H1 (cell line): ENCODE results near the gene ARRB1. TPM values are rescaled to one million over a fixed set of nuclear protein-coding genes. Genes with fewer than 3 reads are reported as not detected.

Experiments
- CTCF ChIA-PET: fragments of 300-600 bp; sonication (Branson Sonifier 250); formaldehyde crosslinking; loops from one replicate; lab custom pipeline; 2021; ENCODE audit not compliant: partially characterized antibody; lab: Charles Lee
- POLR2A ChIA-PET: fragments of 300-600 bp; sonication (Branson Sonifier 250); formaldehyde crosslinking; loops from one replicate; lab custom pipeline; 2021; ENCODE audit warnings: inconsistent platforms; ENCODE audit not compliant: partially characterized antibody; lab: Charles Lee
- DNase-seq, 2 experiments: peaks; one replicate each; pipeline versions ENCODE4 v3.0.0 to v3.0.0-alpha.2; 2010 to 2022; ENCODE audit warnings: low spot score in 2 of 2, low read depth in 1 of 2, mixed read lengths in 1 of 2
- FAIRE-seq: peaks from 2 replicates; lab custom pipeline; 2011; peaks lifted over from hg19 to GRCh38; lab: Jason Lieb, UNC
- H2AFZ ChIP-seq: 2 replicates; pipeline ENCODE4 v1.8.1; 2012; ENCODE audit warnings: low read length, inconsistent platforms
- H2AK5ac ChIP-seq: 2 replicates; pipeline ENCODE4 v1.6.1; 2013; ENCODE audit warnings: low read depth, low read length
- H2BK120ac ChIP-seq: replicated peaks from 2 replicates; pipeline ENCODE3; 2013; ENCODE audit warnings: low read depth, low read length, inconsistent platforms
- H2BK12ac ChIP-seq: 2 replicates; pipeline ENCODE4 v1.6.1; 2013; ENCODE audit warnings: low read depth, low read length
- H2BK15ac ChIP-seq: 2 replicates; pipeline ENCODE4 v1.6.1; 2013; ENCODE audit warnings: low read length
- H2BK20ac ChIP-seq: 2 replicates; pipeline ENCODE4 v1.6.1; 2013; ENCODE audit warnings: low read length
- H2BK5ac ChIP-seq: 2 replicates; pipeline ENCODE4 v1.6.1; 2013; ENCODE audit warnings: low read depth, low read length
- H3K14ac ChIP-seq: 2 replicates; pipeline ENCODE4 v1.6.1; 2013; ENCODE audit warnings: inconsistent platforms; ENCODE audit not compliant: insufficient read length
- H3K18ac ChIP-seq: 2 replicates; pipeline ENCODE4 v1.6.1; 2013; ENCODE audit warnings: low read length; ENCODE audit errors: extremely low read depth
- H3K23ac ChIP-seq: 2 replicates; pipeline ENCODE4 v1.6.1; 2013; ENCODE audit warnings: inconsistent platforms; ENCODE audit not compliant: insufficient read length
- H3K23me2 ChIP-seq: 2 replicates; pipeline ENCODE4 v1.6.1; 2013; ENCODE audit warnings: low read depth, low read length
- H3K27ac ChIP-seq: 2 replicates; pipeline ENCODE4 v1.6.1; 2011; ENCODE audit warnings: low read depth, low read length, inconsistent platforms
- H3K27me3 ChIP-seq, 4 experiments: replicated peaks in 1 of 4; 1 replicate in 1 of 4; 2 replicates in 3 of 4; pipeline versions ENCODE4 v1.6.1 to v1.8.1; 2011 to 2013; ENCODE audit warnings: low read length in 3 of 4, mild to moderate bottlenecking in 3 of 4, inconsistent platforms in 2 of 4, mixed read lengths in 2 of 4, moderate library complexity in 1 of 4; ENCODE audit not compliant: control insufficient read depth in 3 of 4, insufficient read depth in 3 of 4; ENCODE audit errors: extremely low read depth in 1 of 4
- H3K36me3 ChIP-seq, 4 experiments: 2 replicates each; pipeline versions ENCODE4 v1.6.1 to v1.8.1; 2011 to 2013; ENCODE audit warnings: mild to moderate bottlenecking in 4 of 4, low read length in 3 of 4, moderate library complexity in 2 of 4, control low read depth in 1 of 4, inconsistent platforms in 1 of 4; ENCODE audit not compliant: insufficient read depth in 4 of 4, control insufficient read depth in 2 of 4
- H3K4ac ChIP-seq: replicated peaks from 2 replicates; pipeline ENCODE3; 2013; ENCODE audit warnings: low read length, low read depth, mixed read lengths, inconsistent platforms; ENCODE audit not compliant: insufficient read length
- H3K4me1 ChIP-seq, 4 experiments: replicated peaks in 1 of 4; 1 replicate in 1 of 4; 2 replicates in 3 of 4; pipeline versions ENCODE4 v1.6.1 to v1.8.1; 2011 to 2013; ENCODE audit warnings: low read length in 3 of 4, inconsistent platforms in 2 of 4, mixed read lengths in 1 of 4; ENCODE audit not compliant: insufficient read depth in 4 of 4, control insufficient read depth in 3 of 4
- H3K4me2 ChIP-seq, 2 experiments: 2 replicates each; pipeline versions ENCODE4 v1.6.1 to v1.8.1; 2011 to 2013; ENCODE audit warnings: low read depth in 2 of 2, low read length in 2 of 2, control low read depth in 1 of 2, inconsistent platforms in 1 of 2, mild to moderate bottlenecking in 1 of 2; ENCODE audit not compliant: insufficient read depth in 1 of 2
- H3K4me3 ChIP-seq, 4 experiments: fragments of 200-600, 300-600 bp in 1 of 4; sonication (generic), shearing (Covaris generic), sonication (Bioruptor Twin) in 1 of 4; 2 replicates each; pipeline versions ENCODE4 v1.5.1 to v1.8.1; 2011 to 2016; ENCODE audit warnings: low read length in 4 of 4, low read depth in 3 of 4, control low read depth in 2 of 4, inconsistent platforms in 2 of 4, mild to moderate bottlenecking in 2 of 4, mixed read lengths in 1 of 4, moderate library complexity in 1 of 4; ENCODE audit not compliant: insufficient read depth in 2 of 4; ENCODE audit errors: extremely low read depth in 1 of 4
- H3K56ac ChIP-seq: replicated peaks from 2 replicates; pipeline ENCODE3; 2013; ENCODE audit warnings: low read depth, mild to moderate bottlenecking, mixed read lengths, low read length, inconsistent platforms; ENCODE audit not compliant: insufficient read length
- H3K79me1 ChIP-seq: 2 replicates; pipeline ENCODE4 v1.6.1; 2013; ENCODE audit warnings: low read depth, low read length, control low read depth
- H3K79me2 ChIP-seq, 2 experiments: 2 replicates each; pipeline versions ENCODE4 v1.6.1 to v1.8.1; 2012 to 2013; ENCODE audit warnings: low read length in 2 of 2, mild to moderate bottlenecking in 2 of 2, inconsistent platforms in 1 of 2; ENCODE audit not compliant: insufficient read depth in 2 of 2, control insufficient read depth in 1 of 2
- H3K9ac ChIP-seq, 4 experiments: replicated peaks in 1 of 4; 1 replicate in 1 of 4; 2 replicates in 3 of 4; pipeline versions ENCODE4 v1.6.1 to v1.8.1; 2011 to 2013; ENCODE audit warnings: low read depth in 3 of 4, low read length in 3 of 4, control low read depth in 2 of 4, mild to moderate bottlenecking in 2 of 4, moderate library complexity in 2 of 4, inconsistent platforms in 1 of 4; ENCODE audit errors: extremely low read depth in 1 of 4
- H3K9me3 ChIP-seq, 2 experiments: 2 replicates each; pipeline versions ENCODE4 v1.6.1 to v1.8.1; 2012 to 2013; ENCODE audit warnings: mild to moderate bottlenecking in 2 of 2, moderate library complexity in 2 of 2, control low read depth in 1 of 2, inconsistent platforms in 1 of 2, low read depth in 1 of 2, low read length in 1 of 2, mixed read lengths in 1 of 2; ENCODE audit not compliant: insufficient read depth in 2 of 2
- H4K20me1 ChIP-seq, 2 experiments: replicated peaks in 1 of 2; 2 replicates each; pipeline versions ENCODE3 to v1.8.1; 2011 to 2013; ENCODE audit warnings: inconsistent platforms in 2 of 2, low read length in 2 of 2, mild to moderate bottlenecking in 1 of 2; ENCODE audit not compliant: insufficient read depth in 2 of 2, control insufficient read depth in 1 of 2
- H4K5ac ChIP-seq: 2 replicates; pipeline ENCODE4 v1.6.1; 2013; ENCODE audit warnings: low read length, low read depth, mixed read lengths, inconsistent platforms; ENCODE audit not compliant: insufficient read length
- H4K8ac ChIP-seq: 2 replicates; pipeline ENCODE4 v1.8.0; 2013; ENCODE audit warnings: mild to moderate bottlenecking, moderate library complexity, low read length, inconsistent platforms; ENCODE audit not compliant: insufficient read depth; ENCODE audit errors: extremely low read depth
- H4K91ac ChIP-seq: replicated peaks from 2 replicates; pipeline ENCODE3; 2013; ENCODE audit warnings: low read length, mixed read lengths, inconsistent platforms; ENCODE audit not compliant: insufficient read length
- BRCA1 ChIP-seq: IDR thresholded peaks from 2 replicates; pipeline ENCODE4 v1.6.1; 2012; ENCODE audit warnings: low read depth, low read length, improper control_type of control experiment
- CBX8 ChIP-seq: fragments of 300-800, 300-1000 bp; sonication (generic); IDR thresholded peaks from 2 replicates; pipeline ENCODE4 v1.7.1; 2016; ENCODE audit warnings: low read depth, low read length, borderline replicate concordance
- GABPA ChIP-seq: IDR thresholded peaks from 2 replicates; pipeline ENCODE4 v1.6.1; 2011; ENCODE audit warnings: mild to moderate bottlenecking, low read length, moderate library complexity, borderline replicate concordance; ENCODE audit not compliant: insufficient read depth
- JUND ChIP-seq: IDR thresholded peaks from 2 replicates; pipeline ENCODE4 v1.6.1; 2011; ENCODE audit warnings: mild to moderate bottlenecking, improper control_type of control experiment, low read length
- SIRT6 ChIP-seq: IDR thresholded peaks from one replicate; pipeline ENCODE4 v1.7.1; 2012; ENCODE audit warnings: low read length, inconsistent platforms
- SRF ChIP-seq: IDR thresholded peaks from 2 replicates; pipeline ENCODE4 v1.6.1; 2011; ENCODE audit warnings: mild to moderate bottlenecking, low read depth, low read length, moderate library complexity
- TAF1 ChIP-seq: IDR thresholded peaks from 2 replicates; pipeline ENCODE4 v1.6.1; 2011; ENCODE audit warnings: mild to moderate bottlenecking, low read depth, low read length
- ZNF274 ChIP-seq: IDR thresholded peaks from 2 replicates; pipeline ENCODE4 v1.7.0; 2012; ENCODE audit warnings: low read length, borderline replicate concordance; ENCODE audit errors: extremely low read depth
- WGBS, 2 experiments: shearing (Covaris generic) in 1 of 2; methylation state at CpG; one replicate each; pipeline versions ENCODE4 v1.1.6 to v1.1.7; 2013 to 2015; ENCODE audit warnings: low lambda C conversion rate in 2 of 2, mixed read lengths in 2 of 2, inconsistent platforms in 1 of 2, low coverage in 1 of 2, missing lambda C conversion rate in 1 of 2; ENCODE audit not compliant: insufficient replicate concordance in 2 of 2, insufficient coverage in 1 of 2, insufficient read length in 1 of 2; ENCODE audit errors: extremely low coverage in 1 of 2, missing lambda C conversion rate in 1 of 2; 5-methylcytosine and 5-hydroxymethylcytosine counted together
- polyA plus RNA-seq, 7 experiments: library from polyadenylated mRNA; depleted of rRNA in 3 of 7; stranded (reverse) in 5 of 7; unstranded in 2 of 7; fragments of >200 nt in 5 of 7; fragments of 200-250 nt in 2 of 7; gene quantifications; 1 replicate in 5 of 7; 2 replicates in 1 of 7; 4 replicates in 1 of 7; pipeline versions ENCODE4 v1.2.1 to v1.2.3, GENCODE V29; 2011 to 2013; ENCODE audit warnings: missing spikeins in 2 of 7, mixed read lengths in 2 of 7
- total RNA-seq: library from RNA; stranded (reverse); fragmentation: NEBNext Ultra II Directional; extraction: Animal tissue kit (Norgen Biotek cat#: 25700); gene quantifications from 2 replicates; pipeline ENCODE4 v1.2.1, GENCODE V29; 2021

Gene ARRB1
- total and polyA plus RNA-seq, 2 of the 8 experiments (the other 6 are each of a cell fraction or from before 2014, with no cell fraction given) = 9.4 to 31.8 TPM

GRCh38 chr11:75356613-75357012 lies 5.2 kb upstream of the ARRB1 start:
- Histone ChIP-seq H3K23me2 (peaks cover 9% of the 10 kb centered on the region; the same call in 1 of the 2 replicates), H2BK15ac (no peak overlapping the region), H3K4me1 (peaks cover 0 to 7% (median under 1%) of the 10 kb centered on the region in 4 experiments; a peak in 4 of 7 replicates), H3K27ac (no peak overlapping the region), H2BK5ac (no peak overlapping the region), H3K23ac (no peak overlapping the region), H2BK120ac (no peak overlapping the region), H4K91ac (no peak overlapping the region), H3K4me3 (no peak overlapping the region), H3K14ac (no peak overlapping the region), H2BK12ac (no peak overlapping the region), H3K9ac (no peak overlapping the region), H2BK20ac (no peak overlapping the region), H2AK5ac (no peak overlapping the region), H2AFZ (no peak overlapping the region), H3K18ac (no peak overlapping the region), H3K4me2 (no peak overlapping the region), H3K79me1 (no peaks in the 10 kb centered on the region), H3K79me2 (no peaks in the 10 kb centered on the region), H4K20me1 (no peaks in the 10 kb centered on the region), H4K5ac (no peak overlapping the region), H3K56ac (no peak overlapping the region), H3K9me3 (no peaks in the 10 kb centered on the region), H4K8ac (no peak overlapping the region), H3K4ac (no peak overlapping the region), H3K36me3 (no peaks in the 10 kb centered on the region), H3K27me3 (no peaks in the 10 kb centered on the region; a peak in 1 of 7 replicates)
- FAIRE-seq (no peak), DNase-seq (no peak)
- POLR2A ChIA-PET = interaction anchor here (0.8 to 1.4 kb wide), 5 partner anchors 7 to 51 kb away, joined by 3 to 6 read pairs (median 4); no protein-coding TSS in a partner anchor
- no peak for TF ChIP-seq CBX8
- no peak for TF ChIP-seq SIRT6
- TF ChIP-seq BRCA1 = no peak
- TF ChIP-seq ZNF274 = no peak
- TF ChIP-seq TAF1 = no peak
- TF ChIP-seq GABPA = no peak
- TF ChIP-seq SRF = no peak
- no peak for TF ChIP-seq JUND
- CTCF ChIA-PET = interaction anchor here (0.7 to 3.2 kb wide), 7 partner anchors 14 to 95 kb away, joined by 3 to 15 read pairs (median 4); no protein-coding TSS in a partner anchor
- 90% methylated on average over 2 of the region's 2 CpGs; no CpG with 5 or more reads in 1 of the 2 experiments for WGBS, 2 experiments
